GM12878 (cell line): ENCODE measurements around the gene GBP4. TPM values are rescaled to one million over a fixed set of nuclear protein-coding genes. Genes with fewer than 3 reads are reported as not detected.

ENCODE experiments used
- ATAC-seq: fragments of 200-7000 bp; cut with Tn5 transposase; 3 replicates; pipeline ENCODE4 v1.9.1; 2020; ENCODE audit warnings: mild to moderate bottlenecking, moderate library complexity
- BruUV-seq: library from RNA; stranded (reverse); fragments of 400-500 nt; replicated peaks from 2 replicates; lab custom pipeline; 2021; lab: Mats Ljungman, UMichigan
- CTCF ChIA-PET: fragments of 300-600 bp; sonication (Branson Sonifier 250); formaldehyde crosslinking; extraction: SDS; loops from one replicate; lab custom pipeline; 2021; ENCODE audit warnings: inconsistent platforms; lab: Yijun Ruan, JAX
- POLR2A ChIA-PET: fragments of 350-600 bp; formaldehyde crosslinking; extraction: SDS; loops from one replicate; lab custom pipeline; 2021; ENCODE audit warnings: inconsistent platforms; lab: Charles Lee
- RAD21 ChIA-PET: fragments of 300-600 bp; sonication (Branson Sonifier 250); formaldehyde crosslinking; loops from one replicate; lab custom pipeline; 2023; ENCODE audit warnings: antibody characterized with exemption; ENCODE audit not compliant: unreplicated experiment; lab: Charles Lee
- SMC1A ChIA-PET: fragments of 300-600 bp; sonication (Branson Sonifier 250); formaldehyde crosslinking; loops from one replicate; lab custom pipeline; 2023; ENCODE audit not compliant: unreplicated experiment, uncharacterized antibody; lab: Charles Lee
- DNase-seq: peaks from one replicate; pipeline ENCODE4 v3.0.0-alpha.2; 2011; ENCODE audit warnings: low read depth, low spot score
- FAIRE-seq: peaks from 3 replicates; lab custom pipeline; 2011; peaks lifted over from hg19 to GRCh38; lab: Jason Lieb, UNC
- H2AFZ ChIP-seq: 2 replicates; pipeline ENCODE4 v1.6.0; 2011; ENCODE audit warnings: low read depth, low read length, control low read depth; ENCODE audit not compliant: control insufficient read depth
- H3K27ac ChIP-seq: 2 replicates; pipeline ENCODE4 v1.5.1; 2011; ENCODE audit warnings: control low read depth; ENCODE audit not compliant: control insufficient read depth, insufficient read depth
- H3K27me3 ChIP-seq, 2 experiments: replicated peaks in 1 of 2; 2 replicates each; pipeline versions ENCODE4 v1.6.0 to v1.6.1; 2011; ENCODE audit warnings: low read length in 1 of 2; ENCODE audit not compliant: control insufficient read depth in 2 of 2, insufficient read depth in 2 of 2
- H3K36me3 ChIP-seq, 2 experiments: 2 replicates each; pipeline ENCODE4 v1.5.1; 2011; ENCODE audit warnings: low read length in 1 of 2; ENCODE audit not compliant: control insufficient read depth in 2 of 2, insufficient read depth in 2 of 2
- H3K4me1 ChIP-seq: 2 replicates; pipeline ENCODE4 v1.6.1; 2011; ENCODE audit warnings: mild to moderate bottlenecking, low read length, moderate library complexity, mixed read lengths; ENCODE audit not compliant: control insufficient read depth, insufficient read depth
- H3K4me2 ChIP-seq: 2 replicates; pipeline ENCODE4 v1.6.0; 2011; ENCODE audit warnings: control low read depth; ENCODE audit not compliant: control insufficient read depth, insufficient read depth
- H3K4me3 ChIP-seq: fragments of 200-600 bp; sonication (generic); 2 replicates; pipeline ENCODE4 v1.5.1; 2016
- H3K79me2 ChIP-seq: 2 replicates; pipeline ENCODE4 v1.6.0; 2011; ENCODE audit warnings: low read length; ENCODE audit not compliant: control insufficient read depth, insufficient read depth
- H3K9ac ChIP-seq: 2 replicates; pipeline ENCODE4 v1.8.0; 2011; ENCODE audit warnings: low read length, control low read depth, mixed read lengths; ENCODE audit not compliant: control insufficient read depth, insufficient read depth
- H3K9me3 ChIP-seq: replicated peaks from 3 replicates; pipeline ENCODE4 v1.5.1; 2011; ENCODE audit warnings: mild to moderate bottlenecking, low read length; ENCODE audit not compliant: control insufficient read depth, insufficient read depth
- H4K20me1 ChIP-seq: 2 replicates; pipeline ENCODE4 v1.6.0; 2011; ENCODE audit not compliant: control insufficient read depth, insufficient read depth
- CHD1 ChIP-seq: IDR thresholded peaks from 2 replicates; pipeline ENCODE4 v1.6.1; 2012; ENCODE audit warnings: low read depth, low read length, improper control_type of control experiment
- CHD2 ChIP-seq: IDR thresholded peaks from 2 replicates; pipeline ENCODE4 v1.6.1; 2011; ENCODE audit warnings: low read depth, low read length, improper control_type of control experiment, borderline replicate concordance
- EED ChIP-seq: sonication (generic); IDR thresholded peaks from 2 replicates; pipeline ENCODE4 v1.6.1; 2016; ENCODE audit warnings: antibody characterized with exemption, low read depth
- EP300 ChIP-seq, 2 experiments: fragments of 150-350 bp in 1 of 2; IDR thresholded peaks; 2 replicates each; pipeline ENCODE4 v1.6.1; 2011 to 2012; ENCODE audit warnings: low read depth in 2 of 2, low read length in 2 of 2, borderline replicate concordance in 1 of 2, improper control_type of control experiment in 1 of 2, inconsistent platforms in 1 of 2; ENCODE audit not compliant: control insufficient read depth in 1 of 2
- ESRRA ChIP-seq: IDR thresholded peaks from 2 replicates; pipeline ENCODE4 v1.6.1; 2012; ENCODE audit warnings: mild to moderate bottlenecking, low read length, improper control_type of control experiment
- IKZF1 ChIP-seq: fragments of 450-650 bp; conservative IDR thresholded peaks from 2 replicates; pipeline ENCODE4 v1.6.1; 2017; ENCODE audit warnings: antibody characterized with exemption, mild to moderate bottlenecking
- MYC ChIP-seq: IDR thresholded peaks from 2 replicates; pipeline ENCODE4 v1.6.1; 2011; ENCODE audit warnings: mild to moderate bottlenecking, low read length, moderate library complexity, inconsistent platforms; ENCODE audit not compliant: insufficient read depth, insufficient replicate concordance, insufficient read length, severe bottlenecking
- NFYA ChIP-seq: IDR thresholded peaks from 2 replicates; pipeline ENCODE4 v1.6.1; 2011; ENCODE audit warnings: low read depth, mild to moderate bottlenecking, low read length, improper control_type of control experiment, borderline replicate concordance
- NR2C1 ChIP-seq: fragments of 450-650 bp; IDR thresholded peaks from 2 replicates; pipeline ENCODE4 v1.6.1; 2017; ENCODE audit warnings: antibody characterized with exemption, mild to moderate bottlenecking, moderate library complexity
- POLR2A ChIP-seq: IDR thresholded peaks from 2 replicates; pipeline ENCODE4 v1.6.1; 2011; ENCODE audit warnings: low read depth, mild to moderate bottlenecking, low read length
- SPI1 ChIP-seq: IDR thresholded peaks from 2 replicates; pipeline ENCODE4 v1.6.1; 2011; ENCODE audit warnings: low read depth, mild to moderate bottlenecking, low read length, moderate library complexity, borderline replicate concordance; ENCODE audit not compliant: insufficient read depth
- STAT3 ChIP-seq: IDR thresholded peaks from 2 replicates; pipeline ENCODE4 v1.6.1; 2011; ENCODE audit warnings: low read depth, low read length, improper control_type of control experiment
- YY1 ChIP-seq: IDR thresholded peaks from 2 replicates; pipeline ENCODE4 v1.6.1; 2011; ENCODE audit warnings: low read depth, mild to moderate bottlenecking, low read length
- WGBS: methylation state at CpG from one replicate; pipeline ENCODE4 v1.1.6; 2016; ENCODE audit warnings: low lambda C conversion rate; ENCODE audit not compliant: insufficient replicate concordance, insufficient coverage; ENCODE audit errors: missing lambda C conversion rate; 5-methylcytosine and 5-hydroxymethylcytosine counted together
- in situ Hi-C: fragments of 300-500 bp; cut with MboI; formaldehyde crosslinking; loops from 9 replicates; pipeline ENCODE4 v1.14.3; 2018; ENCODE audit warnings: mixed read lengths
- intact Hi-C: fragments of 100-400 bp; cut with micrococcal nuclease; formaldehyde crosslinking; loops from one replicate; pipeline ENCODE4 v1.14.2; 2022; ENCODE audit not compliant: unreplicated experiment
- polyA plus RNA-seq, 11 experiments: library from polyadenylated mRNA; depleted of rRNA in 4 of 11; unstranded in 6 of 11; stranded (reverse) in 5 of 11; fragments of >200 nt; fragmentation: Nextera tagmentation in 4 of 11; fragmentation: Illumina TruSeq in 1 of 11; extraction: Ambion mirVana in 4 of 11; extraction: Trizol in 1 of 11; gene quantifications; 1 replicate in 1 of 11; 2 replicates in 10 of 11; pipeline versions ENCODE4 v1.2.1 to v1.2.3, GENCODE V29; 2011 to 2016; ENCODE audit warnings: inconsistent platforms in 2 of 11, missing spikeins in 2 of 11, low read depth in 1 of 11
- total RNA-seq, 4 experiments: library from RNA; depleted of rRNA in 3 of 4; stranded (reverse); fragments of >200 nt in 3 of 4; fragmentation: Illumina TruSeq in 1 of 4; extraction: Trizol in 1 of 4; gene quantifications; 2 replicates each; pipeline versions ENCODE4 v1.2.1 to v1.2.3, GENCODE V29; 2013 to 2021
- TF ChIP-seq, protein P1 (sequence below): fragments of 450-650 bp; IDR thresholded peaks from 2 replicates; pipeline ENCODE4 v1.6.1; 2016; ENCODE audit warnings: mild to moderate bottlenecking

Gene GBP4
- total and polyA plus RNA-seq, 10 of the 15 experiments (the other 5 are each of a cell fraction or from before 2014, with no cell fraction given): 2.4 to 41.9 (median 3.5) TPM

DNA sequence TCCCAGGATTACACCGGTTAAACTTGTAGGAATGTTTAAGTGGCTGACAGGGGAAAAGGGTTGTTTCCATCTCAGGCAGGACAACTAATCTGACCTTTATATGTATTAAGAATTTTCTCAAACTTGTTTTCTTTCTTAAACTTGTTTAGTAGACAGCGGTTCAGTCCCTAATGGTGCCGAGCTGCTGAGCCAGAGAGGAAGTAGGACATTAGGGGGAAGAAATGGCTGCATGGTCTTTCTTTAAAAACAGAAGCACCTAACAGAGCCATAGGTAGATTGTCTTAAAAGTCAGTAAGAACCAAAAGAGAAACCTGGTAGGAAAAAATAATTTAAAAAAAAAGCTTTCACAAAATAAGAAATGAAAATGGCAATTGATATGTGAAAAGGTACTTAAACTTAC, 3.3 kb downstream of the GBP4 start:
- Histone ChIP-seq H4K20me1 (no peaks in the 10 kb centered on the region), H3K9ac (no peak overlapping the region), H3K9me3 (no peaks in the 10 kb centered on the region), H3K4me3 (no peak overlapping the region), H3K36me3 (no peaks in the 10 kb centered on the region), H3K27me3 (no peaks in the 10 kb centered on the region), H2AFZ (no peak overlapping the region), H3K4me1 (peaks cover 9% of the 10 kb centered on the region), H3K4me2 (no peak overlapping the region), H3K79me2 (no peaks in the 10 kb centered on the region), H3K27ac (no peak overlapping the region)
- in situ Hi-C loops: no loop called here
- CTCF ChIA-PET: no interaction called here
- intact Hi-C loops: loop anchor here (5.0 kb wide), 2 partner anchors 82 to 133 kb away; no protein-coding TSS in a partner anchor
- TF ChIP-seq EED (no peak), YY1 (0 out of 2 replicates have a peak, but pooled peaks have one; percentile 47), MYC (no peak), SPI1 (peak; percentile 55; the same call in 1 of the 2 replicates)
- WGBS: 96% methylated on average over 3 of the region's 3 CpGs
- ATAC-seq (no peak), FAIRE-seq (no peak), DNase-seq (no peak)
- SMC1A ChIA-PET: interaction anchor here (0.8 to 1.3 kb wide), 3 partner anchors 21 to 256 kb away, joined by 3 to 4 read pairs (median 4); no protein-coding TSS in a partner anchor
- POLR2A ChIA-PET: no interaction called here
- RAD21 ChIA-PET: interaction anchor here (1.2 kb wide), 1 partner anchor 161 kb away, joined by 3 read pairs; no protein-coding TSS in a partner anchor
- no TSS peak for BruUV-seq

DNA sequence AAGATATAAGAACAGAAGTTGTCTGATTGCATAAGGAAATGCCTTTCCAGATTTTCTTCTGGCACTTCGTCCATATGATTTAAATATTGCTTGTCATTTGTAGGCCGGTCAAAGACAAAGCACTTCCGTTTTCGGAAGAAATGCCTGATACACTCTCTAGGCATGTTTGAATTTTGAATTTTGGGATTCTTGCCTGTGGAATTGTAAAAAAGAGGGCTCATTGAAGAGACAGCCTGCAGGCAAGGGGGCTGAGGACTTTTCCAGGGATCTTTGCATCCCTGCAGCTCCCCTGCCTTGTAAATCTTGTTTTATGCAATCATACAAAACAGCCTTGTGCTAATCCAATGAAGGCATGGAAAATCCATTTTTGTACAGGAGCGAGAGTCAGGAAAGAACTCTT, 7.4 kb downstream of the GBP4 start:
- intact Hi-C loops (no loop called here), in situ Hi-C loops (no loop called here)
- no peak overlapping the region for H3K4me3 ChIP-seq
- no peak for DNase-seq
- ChIA-PET SMC1A (no interaction called here), RAD21 (interaction anchor here (0.6 kb wide), 1 partner anchor 9 kb away, joined by 3 read pairs; no protein-coding TSS in a partner anchor), CTCF (no interaction called here), POLR2A (no interaction called here)
- no peak overlapping the region for H3K9ac ChIP-seq
- H3K4me2 ChIP-seq: no peak overlapping the region
- H4K20me1 ChIP-seq: no peaks in the 10 kb centered on the region
- H3K27me3 ChIP-seq: no peaks in the 10 kb centered on the region
- BruUV-seq: no TSS peak
- no peak for FAIRE-seq
- H2AFZ ChIP-seq: no peak overlapping the region
- no peaks in the 10 kb centered on the region for H3K9me3 ChIP-seq
- 85% methylated on average over 5 of the region's 5 CpGs for WGBS
- no peaks in the 10 kb centered on the region for H3K79me2 ChIP-seq
- H3K36me3 ChIP-seq: no peaks in the 10 kb centered on the region; a peak in 1 of 4 replicates
- ATAC-seq: no peak
- no peaks in the 10 kb centered on the region for H3K4me1 ChIP-seq
- H3K27ac ChIP-seq: no peak overlapping the region
- no peak for TF ChIP-seq CHD2
- no peak for TF ChIP-seq NR2C1
- no peak for TF ChIP-seq NFYA
- TF ChIP-seq POLR2A: no peak
- TF ChIP-seq, protein P1, sequence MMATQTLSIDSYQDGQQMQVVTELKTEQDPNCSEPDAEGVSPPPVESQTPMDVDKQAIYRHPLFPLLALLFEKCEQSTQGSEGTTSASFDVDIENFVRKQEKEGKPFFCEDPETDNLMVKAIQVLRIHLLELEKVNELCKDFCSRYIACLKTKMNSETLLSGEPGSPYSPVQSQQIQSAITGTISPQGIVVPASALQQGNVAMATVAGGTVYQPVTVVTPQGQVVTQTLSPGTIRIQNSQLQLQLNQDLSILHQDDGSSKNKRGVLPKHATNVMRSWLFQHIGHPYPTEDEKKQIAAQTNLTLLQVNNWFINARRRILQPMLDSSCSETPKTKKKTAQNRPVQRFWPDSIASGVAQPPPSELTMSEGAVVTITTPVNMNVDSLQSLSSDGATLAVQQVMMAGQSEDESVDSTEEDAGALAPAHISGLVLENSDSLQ: no peak
- no peak for TF ChIP-seq CHD1
- TF ChIP-seq STAT3: no peak
- TF ChIP-seq IKZF1: no peak
- no peak for TF ChIP-seq ESRRA
- no peak for TF ChIP-seq EP300 (IDR thresholded peaks at IDR 0.05; ENCODE audit: borderline replicate concordance in 1 of 2, control insufficient read depth in 1 of 2, low read depth in 2 of 2, low read length in 2 of 2)
